ENCODE measurements around the gene LUC7L2. TPM values are rescaled to one million over a fixed set of nuclear protein-coding genes. Genes with fewer than 3 reads are reported as not detected.

Gene LUC7L2, protein sequence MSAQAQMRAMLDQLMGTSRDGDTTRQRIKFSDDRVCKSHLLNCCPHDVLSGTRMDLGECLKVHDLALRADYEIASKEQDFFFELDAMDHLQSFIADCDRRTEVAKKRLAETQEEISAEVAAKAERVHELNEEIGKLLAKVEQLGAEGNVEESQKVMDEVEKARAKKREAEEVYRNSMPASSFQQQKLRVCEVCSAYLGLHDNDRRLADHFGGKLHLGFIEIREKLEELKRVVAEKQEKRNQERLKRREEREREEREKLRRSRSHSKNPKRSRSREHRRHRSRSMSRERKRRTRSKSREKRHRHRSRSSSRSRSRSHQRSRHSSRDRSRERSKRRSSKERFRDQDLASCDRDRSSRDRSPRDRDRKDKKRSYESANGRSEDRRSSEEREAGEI
- 22.4 to 47.2 TPM (median 39.0 TPM) in 5 replicates for total RNA-seq (2022; extraction: Qiagen RNA extraction; ENCODE audit: low read depth)

DNA sequence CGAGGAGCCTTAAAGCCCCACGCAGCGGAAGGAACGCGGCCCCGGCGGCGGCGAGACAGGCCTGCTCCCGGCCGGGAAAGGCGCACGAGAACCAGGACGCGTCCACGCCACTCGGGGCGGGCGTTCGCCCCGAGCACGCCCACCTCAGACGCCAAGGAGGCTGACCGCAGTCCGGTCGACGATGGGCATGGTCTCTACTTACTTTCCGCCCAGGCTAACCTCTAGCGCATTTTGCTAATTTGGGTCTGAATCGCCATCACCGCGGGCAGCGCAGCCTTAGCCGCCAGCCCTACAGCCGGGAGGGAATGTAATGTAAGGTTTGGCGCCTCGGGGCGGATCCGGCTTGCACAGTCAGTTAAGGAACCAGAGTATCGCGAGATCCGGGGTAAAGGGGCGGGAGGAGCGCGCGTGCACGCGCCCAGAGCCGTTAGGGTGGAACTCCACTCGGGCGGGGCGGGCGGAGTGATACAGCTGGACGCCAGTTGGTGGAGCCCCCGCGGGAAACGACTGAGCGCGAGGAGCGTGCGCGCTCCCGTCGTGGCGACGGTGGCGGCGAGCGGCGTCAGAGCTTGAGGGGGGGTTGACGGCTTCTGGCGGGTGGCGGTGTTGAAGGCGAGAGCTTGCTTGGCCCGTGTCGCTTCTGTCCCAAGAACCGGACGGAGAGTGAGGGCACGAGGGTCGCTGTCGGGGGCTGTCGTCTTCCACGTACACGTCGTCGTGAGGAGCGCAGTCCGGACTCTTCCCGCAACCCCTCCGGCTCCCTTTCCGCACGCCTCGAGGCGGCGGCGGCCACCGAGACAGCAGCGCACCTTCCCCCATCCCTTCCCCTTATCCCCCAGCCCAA lies at the start of gene LUC7L2:
Gene LUC7L2 (plus strand): TSS at position 529 of the 844 bp plus-strand sequence. CDS start 368 bp downstream, outside the sequence.

DNA sequence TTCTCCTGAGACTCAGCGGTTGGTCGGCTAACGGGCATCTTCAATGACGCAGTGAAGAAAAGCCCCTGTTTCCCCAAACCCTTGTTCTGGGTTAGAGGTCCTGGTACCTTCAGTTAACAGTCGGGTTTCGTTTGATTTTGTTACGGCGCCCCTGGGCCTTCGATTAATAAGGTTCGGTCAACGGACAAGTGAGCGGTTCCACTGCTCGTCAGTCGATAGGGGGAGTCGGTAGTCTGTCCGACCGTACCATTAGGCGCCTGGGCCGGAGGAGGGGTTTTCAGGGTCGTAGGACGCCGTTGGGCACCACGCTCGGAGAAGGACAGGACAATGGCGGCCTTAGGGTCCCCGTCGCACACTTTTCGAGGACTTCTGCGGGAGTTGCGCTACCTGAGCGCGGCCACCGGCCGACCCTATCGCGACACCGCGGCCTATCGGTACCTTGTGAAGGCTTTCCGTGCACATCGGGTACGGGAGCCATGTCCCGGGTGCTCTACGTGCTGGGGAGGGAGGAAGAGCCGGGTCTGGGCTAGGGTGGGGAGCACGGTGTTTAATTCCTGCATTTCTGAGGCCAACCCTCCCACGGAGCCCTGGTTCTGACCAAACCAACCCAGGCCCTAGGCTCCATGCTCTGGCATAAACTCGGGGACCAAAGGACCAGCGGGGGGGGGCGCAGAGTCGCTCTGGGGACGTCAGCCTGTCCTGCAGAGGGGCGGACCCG lies 18.5 kb upstream of the LUC7L2 start, which contains the start of gene FMC1:
Gene FMC1 (plus strand): TSS at position 280 of the 718 bp plus-strand sequence. CDS start 48 bp downstream, at position 328.

Other genes starting within 250 kb of the LUC7L2 start
- gene UBN2, start 128.7 kb upstream of the LUC7L2 start, total RNA-seq (2022; extraction: Qiagen RNA extraction; ENCODE audit: low read depth) = 1.2 to 3.9 TPM (median 2.7 TPM) in 5 replicates
- 15.8 to 39.1 TPM (median 30.3 TPM) in 5 replicates for gene FMC1, start 18.6 kb upstream of the LUC7L2 start, total RNA-seq (2022; extraction: Qiagen RNA extraction; ENCODE audit: low read depth)
- 0.59 to 0.95 TPM (median 0.87 TPM) in 5 replicates for gene KLRG2, start 123.8 kb downstream of the LUC7L2 start, total RNA-seq (2022; extraction: Qiagen RNA extraction; ENCODE audit: low read depth)
- gene CLEC2L, start 163.8 kb downstream of the LUC7L2 start, total RNA-seq (2022; extraction: Qiagen RNA extraction; ENCODE audit: low read depth) = 0.14 TPM in 2 of 5 replicates, not detected in the others

All from A549 treated with RU486 at 1 μM for 4 hours (cell line).